ENCODE data around the gene CRBN.

The CRBN gene

GRCh38 chr3:3177861-3178497, 1.5 kb downstream of the CRBN start:
- in situ Hi-C loops (cut with MboI; ENCODE audit: low sequenced_read_pairs): no loop called here

DNA sequence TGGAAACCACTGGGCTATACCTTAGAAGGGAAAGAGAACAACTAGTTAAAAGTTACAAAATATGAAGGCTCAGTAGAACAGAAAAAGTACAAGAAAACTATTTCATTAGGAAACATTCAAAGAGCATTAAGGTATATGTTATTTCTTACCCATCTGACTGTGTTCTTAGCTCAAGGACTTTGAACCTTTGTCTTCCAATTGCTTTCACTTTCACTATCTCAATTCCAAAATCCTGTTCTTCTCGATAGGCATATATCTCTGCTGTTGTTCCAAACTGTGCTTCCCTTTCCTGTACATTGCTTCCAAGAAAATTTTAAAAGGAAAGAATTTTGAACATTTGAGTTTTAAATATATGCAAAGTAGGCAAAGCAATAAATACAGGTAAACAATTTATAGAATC, 6.9 kb downstream of the CRBN start:
- in situ Hi-C loops (cut with MboI; ENCODE audit: low sequenced_read_pairs): no loop called here

DNA sequence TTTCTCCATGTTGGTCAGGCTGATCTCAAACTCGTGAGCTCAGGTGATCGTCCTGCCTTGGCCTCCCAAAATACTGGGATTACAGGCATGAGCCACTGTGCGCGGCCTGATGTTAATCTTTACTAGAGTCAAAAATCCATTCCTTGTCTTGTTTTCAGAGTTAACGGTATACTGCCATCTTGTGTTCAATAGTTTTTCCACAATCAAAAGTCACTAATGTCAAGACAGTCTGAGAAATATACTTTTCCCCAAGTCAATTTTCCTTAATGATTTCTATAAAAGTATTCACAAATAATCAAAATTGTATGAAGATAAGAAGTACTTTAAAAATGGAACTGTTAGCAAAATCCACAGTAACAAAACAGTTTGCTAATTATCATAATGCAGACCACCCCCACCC, 8.5 kb downstream of the CRBN start:
- in situ Hi-C loops (cut with MboI; ENCODE audit: low sequenced_read_pairs): no loop called here

GRCh38 chr3:3165650-3166049, 13.8 kb downstream of the CRBN start:
- in situ Hi-C loops (cut with MboI; ENCODE audit: low sequenced_read_pairs): no loop called here

DNA sequence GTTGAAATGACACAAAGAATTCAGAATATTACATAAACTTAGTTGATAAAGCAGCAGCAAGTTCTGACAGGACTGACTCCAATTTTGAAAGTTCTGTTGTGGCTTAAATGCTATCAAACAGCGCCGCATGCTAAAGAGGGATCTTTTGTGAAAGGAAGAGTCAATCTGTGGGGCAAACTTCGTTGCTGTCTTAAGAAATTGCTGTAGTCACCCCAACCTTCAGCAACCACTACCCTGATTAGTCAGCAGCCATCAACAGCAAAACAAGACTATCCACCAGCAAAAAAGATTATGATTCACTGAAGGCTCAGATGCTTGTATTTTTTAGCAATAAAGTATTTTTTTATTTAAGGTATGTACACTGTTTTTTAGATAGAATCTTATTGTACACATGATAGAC, 14.2 kb downstream of the CRBN start:
- in situ Hi-C loops (cut with MboI; ENCODE audit: low sequenced_read_pairs): no loop called here

DNA sequence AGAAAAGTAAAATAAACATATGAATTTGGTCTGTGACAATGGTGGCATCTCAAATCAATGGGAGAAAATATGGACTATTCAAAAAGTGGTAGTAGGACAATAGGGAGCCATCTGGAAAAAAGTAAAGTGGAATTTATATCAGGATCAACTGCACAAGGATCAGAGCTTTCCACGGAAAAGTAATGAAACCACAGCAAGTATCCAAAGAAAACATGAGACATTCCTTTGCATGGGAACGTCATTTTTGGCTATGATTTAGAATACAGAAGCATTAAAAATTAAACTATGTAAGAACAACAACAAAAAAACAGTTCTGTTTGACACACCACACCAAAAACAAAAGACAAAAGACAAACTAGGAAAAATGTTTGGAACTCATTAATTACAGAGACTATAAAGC, 18.7 kb downstream of the CRBN start:
- in situ Hi-C loops (cut with MboI; ENCODE audit: low sequenced_read_pairs): no loop called here

- in situ Hi-C loops (cut with MboI; ENCODE audit: low sequenced_read_pairs): no loop called here
These were observed 22.0 kb downstream of the CRBN start for GRCh38 chr3:3157484-3157883.

DNA sequence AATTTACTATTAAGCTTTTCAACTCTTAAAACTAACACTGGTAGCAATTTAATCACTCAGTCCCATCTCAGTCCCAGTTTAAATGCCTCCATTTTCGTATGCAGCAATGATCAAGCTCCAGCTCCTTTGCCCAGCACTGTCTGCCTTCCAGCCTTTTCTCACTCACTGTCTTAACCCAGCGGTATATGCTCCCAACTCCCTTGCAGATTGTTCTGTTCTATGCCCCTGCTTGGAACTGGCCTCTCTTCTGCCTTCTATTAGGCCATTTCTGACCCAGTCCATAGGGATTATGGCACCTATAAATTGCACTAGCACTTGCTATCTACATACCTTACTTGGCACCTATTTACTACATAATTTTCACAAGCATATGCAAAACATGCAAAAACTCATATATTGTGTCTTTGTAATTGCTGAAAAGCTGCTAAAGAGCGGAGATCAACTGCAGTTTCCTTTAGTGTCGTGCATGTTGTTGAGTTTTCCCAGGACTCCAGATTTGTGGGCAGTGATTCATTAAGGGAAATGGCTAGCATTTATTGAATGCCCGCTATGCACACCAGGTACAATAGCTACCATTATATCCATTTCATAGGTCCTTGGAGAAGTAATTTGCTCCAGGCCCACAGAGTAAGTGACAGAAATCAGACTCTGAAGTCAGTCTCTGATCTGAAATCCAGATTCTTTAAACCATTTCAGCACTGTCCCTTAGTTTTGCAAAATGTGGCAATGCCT, 24.4 kb downstream of the CRBN start:
- in situ Hi-C loops (cut with MboI; ENCODE audit: low sequenced_read_pairs): no loop called here

DNA sequence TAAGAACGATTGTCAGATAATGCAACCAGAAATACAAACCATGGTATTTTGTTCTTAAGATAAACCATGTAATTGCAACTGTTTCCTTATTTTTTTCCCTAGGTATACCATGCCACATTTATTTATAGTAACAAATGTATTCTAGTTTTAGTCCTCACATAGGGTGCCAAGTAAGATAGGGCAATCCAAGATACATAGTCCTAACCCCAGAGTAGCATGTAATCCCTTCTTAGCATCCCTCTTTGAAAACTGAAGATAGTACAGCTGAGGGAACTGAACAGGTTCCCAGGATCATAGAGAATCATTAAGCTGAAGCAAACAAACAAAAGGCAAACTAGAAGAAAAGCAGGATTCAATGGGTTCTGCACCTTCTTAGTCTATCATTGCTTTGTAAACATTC, 28.0 kb downstream of the CRBN start:
- in situ Hi-C loops (cut with MboI; ENCODE audit: low sequenced_read_pairs): no loop called here

DNA sequence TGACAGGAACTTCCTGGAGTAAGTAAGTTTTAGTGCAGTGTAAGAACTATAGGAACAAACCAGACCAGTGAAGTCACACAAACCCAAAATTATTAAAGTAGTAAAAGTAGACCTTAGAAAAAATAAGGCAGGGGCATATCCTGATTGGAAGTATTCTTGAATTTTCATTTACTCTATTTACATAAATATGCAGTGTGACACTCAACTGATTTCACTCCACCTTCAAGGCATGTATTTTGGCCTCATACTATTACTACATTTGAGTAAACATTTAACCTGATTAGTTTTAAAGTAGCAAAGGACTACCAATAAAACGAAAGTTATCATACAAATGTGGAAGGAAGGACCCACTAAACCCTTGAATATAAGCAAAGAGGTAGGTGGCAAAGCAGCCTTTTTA, 29.9 kb downstream of the CRBN start:
- in situ Hi-C loops (cut with MboI; ENCODE audit: low sequenced_read_pairs): no loop called here

DNA sequence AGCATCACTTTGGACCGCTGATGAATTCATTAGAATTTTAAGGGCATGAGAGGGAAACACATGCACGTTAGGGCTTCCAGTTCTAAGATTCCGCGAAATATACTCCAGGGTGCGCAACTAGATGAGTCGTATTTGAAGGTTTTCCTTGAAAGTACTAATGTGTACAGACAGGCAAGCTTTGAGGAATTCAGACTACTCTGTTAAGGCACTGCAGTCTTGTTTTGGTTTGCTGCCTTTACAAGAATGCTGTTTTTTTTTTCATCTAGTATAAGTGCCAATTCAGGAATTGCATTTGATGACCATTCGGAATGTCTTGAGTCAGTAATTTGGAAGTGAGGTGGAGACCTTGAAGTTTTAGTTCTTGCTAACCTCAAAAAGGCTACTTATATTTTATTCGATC, 33.7 kb downstream of the CRBN start:
- in situ Hi-C loops (cut with MboI; ENCODE audit: low sequenced_read_pairs): no loop called here

DNA sequence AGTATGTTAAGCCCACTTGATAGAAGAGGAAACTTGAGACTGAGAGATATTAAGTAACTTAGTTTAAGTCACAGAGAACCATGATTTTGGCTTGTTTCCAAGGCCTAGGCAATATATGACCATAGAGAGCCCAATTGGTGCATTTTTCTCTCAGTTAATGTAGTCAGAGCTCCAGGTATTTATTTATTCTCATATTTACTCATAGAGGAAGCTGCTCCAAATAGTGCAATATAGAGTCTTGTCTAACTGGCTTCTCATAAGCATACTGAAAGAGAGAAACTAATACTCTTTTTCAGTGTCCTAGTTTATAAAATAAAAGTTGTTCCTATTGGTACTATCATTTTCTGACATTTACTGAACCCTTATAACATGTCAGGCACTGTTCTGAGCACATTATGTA, 37.6 kb downstream of the CRBN start:
- in situ Hi-C loops (cut with MboI; ENCODE audit: low sequenced_read_pairs): no loop called here

DNA sequence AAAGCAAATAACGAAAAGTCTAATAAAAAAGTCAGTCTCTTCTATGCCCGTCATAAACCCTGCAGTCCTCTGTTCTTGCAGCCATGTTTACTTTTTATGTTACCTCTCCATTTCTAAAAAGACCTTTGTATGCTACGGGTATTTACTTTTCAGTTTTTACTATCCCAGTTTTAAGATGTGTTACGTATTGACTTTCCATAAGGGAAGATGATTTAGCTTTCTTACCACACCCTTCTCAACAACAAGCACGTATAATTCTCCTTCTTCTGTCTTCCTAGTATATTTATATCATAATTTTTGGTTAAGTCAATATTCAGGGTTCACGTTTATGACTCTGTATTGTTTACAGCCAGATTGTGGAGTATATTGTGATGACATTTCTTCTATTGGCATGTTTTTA, 42.0 kb downstream of the CRBN start:
- in situ Hi-C loops (cut with MboI; ENCODE audit: low sequenced_read_pairs): no loop called here

DNA sequence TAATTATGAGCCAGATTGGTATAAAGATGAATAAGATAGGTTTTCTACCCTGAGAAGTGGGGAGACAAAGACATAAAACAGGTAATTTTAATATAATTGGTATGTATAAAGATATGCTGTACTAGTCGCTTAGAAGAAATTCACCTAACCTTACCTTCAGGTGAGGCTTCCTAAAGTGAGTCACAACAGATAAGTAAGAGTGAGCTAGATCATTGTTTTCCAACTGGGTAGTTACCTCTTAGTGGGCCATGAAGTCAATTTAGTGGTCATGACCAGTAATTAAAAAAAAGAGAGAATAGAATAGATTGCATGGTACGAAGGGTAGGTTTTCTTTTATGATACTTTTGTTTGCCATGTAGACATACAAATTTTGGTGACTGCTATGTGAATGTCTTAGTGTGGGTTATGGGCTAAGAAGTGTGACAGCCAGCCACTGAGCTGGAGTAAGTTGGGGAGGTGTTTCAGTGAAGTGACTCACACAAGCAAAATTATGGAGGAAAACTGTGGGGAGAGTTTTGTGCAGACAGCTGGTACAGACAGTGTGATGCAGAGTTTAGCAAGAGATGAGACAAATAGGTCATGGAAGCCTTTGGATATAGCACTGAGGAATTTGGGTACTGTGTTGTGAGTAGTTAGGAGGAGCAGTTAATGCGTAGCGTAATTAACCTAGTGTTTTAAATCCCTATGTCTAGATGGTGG, 44.6 kb downstream of the CRBN start:
- in situ Hi-C loops (cut with MboI; ENCODE audit: low sequenced_read_pairs): no loop called here

DNA sequence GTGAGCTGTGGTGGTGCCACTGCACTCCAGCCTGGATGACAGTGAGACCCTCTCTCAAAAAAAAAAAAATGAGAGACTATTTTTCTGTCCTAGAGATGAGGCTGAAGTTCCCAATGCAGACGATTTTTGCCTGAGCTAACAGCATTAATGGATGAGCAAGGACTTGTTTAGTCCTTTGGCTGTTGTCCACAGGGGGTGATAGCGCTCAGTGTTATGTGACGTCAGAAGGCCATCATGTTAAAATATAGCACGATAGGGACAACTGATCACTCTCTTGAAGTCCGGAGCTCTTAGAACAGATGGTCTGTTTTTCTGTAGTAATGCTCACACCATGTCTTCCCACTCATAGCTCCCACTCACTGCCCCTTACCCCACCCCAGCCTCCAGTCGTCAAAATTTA, 46.0 kb downstream of the CRBN start:
- in situ Hi-C loops (cut with MboI; ENCODE audit: low sequenced_read_pairs): no loop called here

- in situ Hi-C loops (cut with MboI; ENCODE audit: low sequenced_read_pairs): no loop called here
These were observed 49.9 kb downstream of the CRBN start for GRCh38 chr3:3129579-3129978.

DNA sequence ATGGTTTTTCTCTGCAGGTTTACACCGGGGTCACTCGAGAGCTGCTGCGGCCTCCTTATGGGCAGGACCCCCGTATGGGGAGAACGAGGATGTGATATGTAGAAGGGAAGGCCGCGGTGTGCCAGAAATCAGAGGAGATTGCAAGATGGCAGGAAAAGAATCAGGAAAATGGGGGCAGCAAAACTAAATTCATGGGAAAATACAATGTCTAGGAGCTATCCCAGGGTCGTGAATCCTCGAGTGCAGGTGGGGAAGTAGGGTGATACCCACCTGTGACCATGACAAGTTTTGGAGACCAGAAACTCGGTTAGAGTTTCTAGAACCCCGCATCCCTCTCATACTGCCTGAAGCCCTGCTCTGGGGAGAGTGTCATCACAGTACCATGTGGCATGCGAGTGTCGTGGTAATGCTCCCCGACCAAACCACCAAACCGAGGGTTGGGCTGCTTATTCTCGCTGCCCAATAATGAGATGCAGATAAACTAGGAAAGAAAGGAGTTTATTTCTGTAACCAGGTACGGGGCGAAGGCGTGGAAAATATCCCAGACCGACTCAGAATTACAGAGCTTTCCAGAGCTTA, 52.0 kb downstream of the CRBN start:
- in situ Hi-C loops (cut with MboI; ENCODE audit: low sequenced_read_pairs): no loop called here

DNA sequence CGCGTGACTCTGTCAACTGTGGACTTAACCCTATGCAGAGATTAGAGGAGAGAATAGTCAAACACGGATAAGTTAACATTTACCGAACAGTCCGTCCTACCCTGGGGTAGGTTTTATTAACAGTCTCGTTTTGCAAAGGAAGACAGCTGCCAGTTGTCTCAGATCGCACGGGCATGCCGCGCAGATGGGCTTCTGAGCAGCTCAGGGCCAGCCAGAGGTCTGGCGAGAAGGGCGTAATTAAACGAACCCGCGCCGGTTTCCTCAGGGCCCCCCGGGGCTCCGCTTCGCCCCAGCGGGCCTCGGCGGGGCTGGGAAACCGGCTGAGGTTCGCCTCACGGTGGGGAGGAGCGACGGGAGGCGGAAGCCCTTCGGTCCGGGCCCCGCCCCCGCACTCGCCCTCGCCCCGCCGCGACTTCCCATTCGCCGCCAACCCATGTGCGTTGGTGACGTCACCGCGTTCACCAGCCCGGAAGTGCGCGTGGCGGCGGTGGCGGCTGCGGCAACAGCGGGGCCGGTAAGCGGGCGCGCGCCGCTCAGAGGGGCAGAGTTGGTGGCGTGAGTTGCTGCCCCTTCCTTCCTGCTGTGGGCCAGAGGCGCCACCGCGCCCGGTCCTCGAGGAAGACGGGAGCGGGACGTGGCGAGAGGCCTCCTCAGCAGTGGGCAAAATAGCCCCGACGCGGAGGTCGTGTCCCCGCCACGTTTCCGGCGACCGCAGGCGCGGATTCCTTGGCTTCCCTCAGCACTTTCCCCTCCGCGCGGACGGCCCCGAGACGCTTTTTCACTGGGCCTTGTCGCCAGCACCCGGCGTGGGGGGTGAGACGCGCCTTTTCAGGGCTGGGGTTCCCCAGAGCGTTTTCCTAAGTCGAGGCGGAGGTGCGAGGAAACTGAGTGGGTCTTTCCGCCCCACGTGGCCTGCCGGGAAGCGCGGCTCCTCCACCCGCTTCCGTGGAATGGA, 52.7 kb downstream of the CRBN start, which contains the start of gene TRNT1:
Gene TRNT1 (plus strand): TSS at position 464 of the 955 bp plus-strand sequence. CDS start 2,101 bp downstream, outside the sequence.
- in situ Hi-C loops (cut with MboI; ENCODE audit: low sequenced_read_pairs): no loop called here

DNA sequence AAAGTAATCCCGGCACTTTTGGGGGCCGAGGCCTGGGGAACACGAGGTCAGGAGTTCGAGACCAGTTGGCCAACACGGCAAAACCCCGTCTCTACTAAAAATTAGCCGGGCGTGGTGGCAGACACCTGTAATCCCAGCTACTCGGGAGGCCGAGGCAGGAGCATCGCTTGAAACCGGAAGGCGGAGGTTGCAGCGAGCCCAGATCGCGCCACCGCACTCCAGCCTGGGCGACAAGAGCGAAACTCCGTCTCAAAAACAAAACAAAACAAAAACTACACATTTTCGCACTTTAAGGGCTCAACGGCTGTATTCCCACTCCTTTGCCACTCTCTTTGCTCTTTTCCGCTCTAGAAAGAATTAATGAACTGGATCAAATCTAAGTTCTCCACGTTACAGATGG, 53.5 kb downstream of the CRBN start:
- in situ Hi-C loops (cut with MboI; ENCODE audit: low sequenced_read_pairs): no loop called here

DNA sequence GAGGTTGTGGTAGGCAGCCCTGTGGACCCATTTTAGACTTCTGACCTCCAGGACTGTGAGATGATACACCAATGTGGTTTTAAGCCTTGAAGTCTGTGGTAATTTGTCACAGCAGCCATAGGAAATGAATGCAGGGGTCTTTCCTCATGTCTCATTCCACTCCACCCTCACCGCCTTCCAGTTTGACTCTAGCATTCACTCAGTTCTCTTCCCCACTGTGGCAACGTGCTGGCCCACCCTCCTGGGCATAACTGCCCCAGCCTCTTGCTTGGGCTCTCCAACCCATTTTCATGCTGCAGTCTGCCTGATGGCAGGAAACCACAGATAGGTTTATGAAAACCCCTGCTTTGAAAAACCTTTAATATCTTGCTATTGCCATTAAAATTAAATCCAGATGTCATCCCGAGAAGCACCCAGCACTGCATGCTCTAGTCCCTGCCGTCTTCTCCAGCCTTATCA, 60.1 kb downstream of the CRBN start:
- in situ Hi-C loops (cut with MboI; ENCODE audit: low sequenced_read_pairs): no loop called here

GRCh38 chr3:3117651-3118050, 61.8 kb downstream of the CRBN start:
- in situ Hi-C loops (cut with MboI; ENCODE audit: low sequenced_read_pairs): no loop called here
